Globus pallidus (tissue), 1 donor: ENCODE measurements around the gene FAM241A.
A peak's percentile ranks its signal among the peaks of the same experiment; 100 is the strongest.
"Not testable (repeated sequence)": the region's sequence is repeated elsewhere in the genome, so short reads cannot be mapped to it uniquely, and the experiment has no call there.

Experiments
- DNase-seq: peaks from one replicate; pipeline ENCODE4 v3.0.0-alpha.2; 2015; ENCODE audit warnings: low spot score

The FAM241A gene

GRCh38 chr4:112138538-112138937, 6.7 kb upstream of the FAM241A start:
- DNase-seq, result no peak

- no peak for DNase-seq
Observed at GRCh38 chr4:112140536-112140935, 4.7 kb upstream of the FAM241A start.

GRCh38 chr4:112141366-112142138, 3.7 kb upstream of the FAM241A start:
- no peak for DNase-seq

- no peak for DNase-seq
Observed at GRCh38 chr4:112142182-112142581, 3.1 kb upstream of the FAM241A start.

GRCh38 chr4:112143781-112144180, 1.5 kb upstream of the FAM241A start:
- DNase-seq, result no peak

- DNase-seq, result no peak
Observed at GRCh38 chr4:112144546-112145325, 518 bp upstream of the FAM241A start.

- peak; percentile 40 for DNase-seq
Observed at GRCh38 chr4:112145790-112146501, 692 bp downstream of the FAM241A start.

GRCh38 chr4:112146502-112146813, 1.2 kb downstream of the FAM241A start:
- no peak for DNase-seq

- DNase-seq, result no peak
Observed at GRCh38 chr4:112147697-112148096, 2.4 kb downstream of the FAM241A start.

GRCh38 chr4:112150920-112151319, 5.7 kb downstream of the FAM241A start:
- DNase-seq, result no peak

- DNase-seq, result no peak
Observed at GRCh38 chr4:112152521-112152920, 7.3 kb downstream of the FAM241A start.

GRCh38 chr4:112153211-112153791, 8.0 kb downstream of the FAM241A start:
- no peak for DNase-seq

- DNase-seq, result no peak
Observed at GRCh38 chr4:112156112-112156511, 10.9 kb downstream of the FAM241A start.

- DNase-seq, result no peak
Observed at GRCh38 chr4:112156553-112156952, 11.3 kb downstream of the FAM241A start.

GRCh38 chr4:112163706-112164105, 18.5 kb downstream of the FAM241A start:
- not testable (repeated sequence) for DNase-seq

- no peak for DNase-seq
Observed at GRCh38 chr4:112167794-112168193, 22.5 kb downstream of the FAM241A start.

- DNase-seq, result no peak
Observed at GRCh38 chr4:112168719-112169500, 23.7 kb downstream of the FAM241A start.

- DNase-seq, result no peak
Observed at GRCh38 chr4:112170451-112170993, 25.3 kb downstream of the FAM241A start.

- not testable (repeated sequence) for DNase-seq
Observed at GRCh38 chr4:112171051-112171763, 26.0 kb downstream of the FAM241A start.

- DNase-seq, result no peak
Observed at GRCh38 chr4:112172180-112172579, 26.9 kb downstream of the FAM241A start.
